ENCODE measurements around the gene GRIN2C.

GRIN2C gene

GRCh38 chr17:74864297-74864865, 4.7 kb upstream of the GRIN2C start:
- no peak for DNase-seq (ENCODE audit: low spot score)

GRCh38 chr17:74863420-74864296, 4.0 kb upstream of the GRIN2C start:
- no peak for DNase-seq (ENCODE audit: low spot score)

- DNase-seq (ENCODE audit: low spot score): no peak
Observed at GRCh38 chr17:74862919-74863318, 3.2 kb upstream of the GRIN2C start.

GRCh38 chr17:74862108-74862901, 2.6 kb upstream of the GRIN2C start:
- DNase-seq (ENCODE audit: low spot score): peak; percentile 56

GRCh38 chr17:74861662-74862107, 2.0 kb upstream of the GRIN2C start:
- no peak for DNase-seq (ENCODE audit: low spot score)

GRCh38 chr17:74860872-74861661, 1.4 kb upstream of the GRIN2C start:
- DNase-seq (ENCODE audit: low spot score): no peak

- DNase-seq (ENCODE audit: low spot score): no peak
Observed at GRCh38 chr17:74860229-74860871, 665 bp upstream of the GRIN2C start.

- DNase-seq (ENCODE audit: low spot score): no peak
Observed at GRCh38 chr17:74858672-74859458, 820 bp downstream of the GRIN2C start.

GRCh38 chr17:74857191-74857590, 2.5 kb downstream of the GRIN2C start:
- DNase-seq (ENCODE audit: low spot score): no peak

GRCh38 chr17:74856112-74856511, 3.6 kb downstream of the GRIN2C start:
- no peak for DNase-seq (ENCODE audit: low spot score)

- DNase-seq (ENCODE audit: low spot score): no peak
Observed at GRCh38 chr17:74855323-74855722, 4.4 kb downstream of the GRIN2C start.

- DNase-seq (ENCODE audit: low spot score): no peak
Observed at GRCh38 chr17:74854792-74855191, 4.9 kb downstream of the GRIN2C start.

- no peak for DNase-seq (ENCODE audit: low spot score)
Observed at GRCh38 chr17:74853669-74854068, 6.0 kb downstream of the GRIN2C start.

- no peak for DNase-seq (ENCODE audit: low spot score)
Observed at GRCh38 chr17:74853048-74853397, 6.7 kb downstream of the GRIN2C start.

GRCh38 chr17:74852237-74853047, 7.2 kb downstream of the GRIN2C start:
- no peak for DNase-seq (ENCODE audit: low spot score)

GRCh38 chr17:74851612-74852236, 8.0 kb downstream of the GRIN2C start:
- DNase-seq (ENCODE audit: low spot score): no peak

GRCh38 chr17:74850914-74851313, 8.8 kb downstream of the GRIN2C start:
- DNase-seq (ENCODE audit: low spot score): no peak

- DNase-seq (ENCODE audit: low spot score): no peak
Observed at GRCh38 chr17:74850310-74850709, 9.4 kb downstream of the GRIN2C start.

- no peak for DNase-seq (ENCODE audit: low spot score)
Observed at GRCh38 chr17:74848656-74849399, 10.9 kb downstream of the GRIN2C start.
